NB4 (cell line): ENCODE measurements around the gene HDAC9.
"Not testable (repeated sequence)": the region's sequence is repeated elsewhere in the genome, so short reads cannot be mapped to it uniquely, and the experiment has no call there.

Experiments used
- DNase-seq: peaks from one replicate; pipeline ENCODE4 v3.0.0; 2010; ENCODE audit warnings: low read depth
- H3K4me3 ChIP-seq: one replicate; pipeline ENCODE4 v1.5.1; 2011; ENCODE audit warnings: mild to moderate bottlenecking, low read depth, low read length, moderate library complexity
- MYC ChIP-seq: IDR thresholded peaks from 2 replicates; pipeline ENCODE4 v1.6.1; 2011; ENCODE audit warnings: low read depth, low read length
- POLR2A ChIP-seq: IDR thresholded peaks from 2 replicates; pipeline ENCODE4 v1.6.1; 2011; ENCODE audit warnings: mild to moderate bottlenecking; ENCODE audit not compliant: insufficient read length; ENCODE audit errors: extremely low read depth
- TF ChIP-seq, protein P1 (sequence below): IDR thresholded peaks from 2 replicates; pipeline ENCODE4 v1.6.1; 2011; ENCODE audit warnings: low read depth, low read length
- TF ChIP-seq, protein P2 (sequence below): IDR thresholded peaks from one replicate; pipeline ENCODE4 v1.5.1; 2012; ENCODE audit warnings: low read depth, low read length

HDAC9 gene

DNA sequence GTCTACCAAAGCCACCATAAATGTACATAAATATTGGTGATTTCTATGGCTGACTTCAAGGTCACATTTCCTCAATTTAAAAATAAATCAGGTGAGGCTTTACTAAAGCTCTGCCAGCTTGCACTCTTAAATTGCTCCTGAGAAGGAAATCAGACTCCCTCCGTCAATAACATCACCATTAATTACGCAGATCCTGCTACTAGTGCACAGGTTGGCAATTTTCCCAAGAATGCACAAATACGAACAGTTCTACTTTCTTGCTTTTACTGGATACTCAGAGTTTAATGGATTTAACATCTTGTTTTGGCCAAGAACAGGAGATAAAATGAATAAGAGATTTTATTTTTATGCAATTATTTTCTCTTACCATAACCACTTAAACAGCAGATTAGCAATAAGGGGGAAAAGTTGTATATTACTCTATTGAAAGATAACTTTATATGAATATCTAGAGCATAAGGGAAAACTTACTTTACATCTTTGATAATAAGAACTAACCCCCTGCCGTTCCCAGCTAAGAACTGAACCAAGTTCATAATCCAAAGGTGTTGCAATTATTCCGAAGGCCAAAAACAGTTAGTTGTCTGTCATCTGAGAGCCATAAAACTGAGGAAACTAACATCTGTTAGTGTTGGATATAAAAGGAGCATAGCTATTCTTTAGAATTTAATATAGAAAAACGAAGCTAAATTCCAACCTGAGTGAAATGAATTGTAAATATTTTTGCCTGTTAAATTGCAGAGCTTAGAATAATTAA, 481.3 kb downstream of the HDAC9 start:
- TF ChIP-seq POLR2A (no peak), MYC (no peak)
- TF ChIP-seq, protein P1, sequence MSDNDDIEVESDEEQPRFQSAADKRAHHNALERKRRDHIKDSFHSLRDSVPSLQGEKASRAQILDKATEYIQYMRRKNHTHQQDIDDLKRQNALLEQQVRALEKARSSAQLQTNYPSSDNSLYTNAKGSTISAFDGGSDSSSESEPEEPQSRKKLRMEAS, result no peak
- TF ChIP-seq, protein P2, sequence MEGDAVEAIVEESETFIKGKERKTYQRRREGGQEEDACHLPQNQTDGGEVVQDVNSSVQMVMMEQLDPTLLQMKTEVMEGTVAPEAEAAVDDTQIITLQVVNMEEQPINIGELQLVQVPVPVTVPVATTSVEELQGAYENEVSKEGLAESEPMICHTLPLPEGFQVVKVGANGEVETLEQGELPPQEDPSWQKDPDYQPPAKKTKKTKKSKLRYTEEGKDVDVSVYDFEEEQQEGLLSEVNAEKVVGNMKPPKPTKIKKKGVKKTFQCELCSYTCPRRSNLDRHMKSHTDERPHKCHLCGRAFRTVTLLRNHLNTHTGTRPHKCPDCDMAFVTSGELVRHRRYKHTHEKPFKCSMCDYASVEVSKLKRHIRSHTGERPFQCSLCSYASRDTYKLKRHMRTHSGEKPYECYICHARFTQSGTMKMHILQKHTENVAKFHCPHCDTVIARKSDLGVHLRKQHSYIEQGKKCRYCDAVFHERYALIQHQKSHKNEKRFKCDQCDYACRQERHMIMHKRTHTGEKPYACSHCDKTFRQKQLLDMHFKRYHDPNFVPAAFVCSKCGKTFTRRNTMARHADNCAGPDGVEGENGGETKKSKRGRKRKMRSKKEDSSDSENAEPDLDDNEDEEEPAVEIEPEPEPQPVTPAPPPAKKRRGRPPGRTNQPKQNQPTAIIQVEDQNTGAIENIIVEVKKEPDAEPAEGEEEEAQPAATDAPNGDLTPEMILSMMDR, result no peak
- DNase-seq, result no peak
- H3K4me3 ChIP-seq, result no peak overlapping the region

DNA sequence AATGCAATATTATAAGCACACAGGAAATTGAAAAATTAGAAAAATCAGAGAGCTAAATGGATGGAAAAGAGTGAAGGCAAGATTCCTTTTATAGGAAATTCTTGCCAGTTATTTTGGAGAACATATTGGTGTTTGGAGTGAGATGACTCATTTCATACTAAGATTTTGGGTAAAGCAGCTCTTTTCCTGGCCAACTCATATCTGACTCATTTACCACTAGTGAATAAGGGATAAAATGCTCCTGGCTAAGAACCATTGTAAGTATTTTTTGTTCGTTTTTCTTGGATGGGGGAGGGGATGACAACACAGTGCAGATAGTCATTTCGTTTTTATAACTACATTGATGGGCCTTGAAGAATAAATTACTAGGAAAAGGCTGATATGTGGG, 482.6 kb downstream of the HDAC9 start:
- TF ChIP-seq, protein P1, result no peak
- TF ChIP-seq, protein P2, result no peak
- no peak for TF ChIP-seq MYC
- TF ChIP-seq POLR2A, result no peak
- DNase-seq, result no peak
- H3K4me3 ChIP-seq, result no peak overlapping the region

DNA sequence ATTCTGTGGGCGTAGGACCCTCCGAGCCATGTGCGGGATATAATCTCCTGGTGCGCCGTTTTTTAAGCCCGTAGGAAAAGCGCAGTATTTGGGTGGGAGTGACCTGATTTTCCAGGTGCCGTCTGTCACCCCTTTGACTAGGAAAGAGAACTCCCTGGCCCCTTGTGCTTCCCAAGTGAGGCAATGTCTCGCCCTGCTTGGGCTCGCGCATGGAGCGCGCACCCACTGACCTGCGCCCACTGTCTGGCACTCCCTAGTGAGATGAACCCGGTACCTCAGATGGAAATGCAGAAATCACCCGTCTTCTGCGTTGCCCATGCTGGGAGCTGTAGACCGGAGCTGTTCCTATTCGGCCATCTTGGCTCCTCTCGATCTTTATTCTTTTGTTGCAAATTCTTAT, 495.2 kb downstream of the HDAC9 start:
- not testable (repeated sequence) for DNase-seq, H3K4me3 ChIP-seq

DNA sequence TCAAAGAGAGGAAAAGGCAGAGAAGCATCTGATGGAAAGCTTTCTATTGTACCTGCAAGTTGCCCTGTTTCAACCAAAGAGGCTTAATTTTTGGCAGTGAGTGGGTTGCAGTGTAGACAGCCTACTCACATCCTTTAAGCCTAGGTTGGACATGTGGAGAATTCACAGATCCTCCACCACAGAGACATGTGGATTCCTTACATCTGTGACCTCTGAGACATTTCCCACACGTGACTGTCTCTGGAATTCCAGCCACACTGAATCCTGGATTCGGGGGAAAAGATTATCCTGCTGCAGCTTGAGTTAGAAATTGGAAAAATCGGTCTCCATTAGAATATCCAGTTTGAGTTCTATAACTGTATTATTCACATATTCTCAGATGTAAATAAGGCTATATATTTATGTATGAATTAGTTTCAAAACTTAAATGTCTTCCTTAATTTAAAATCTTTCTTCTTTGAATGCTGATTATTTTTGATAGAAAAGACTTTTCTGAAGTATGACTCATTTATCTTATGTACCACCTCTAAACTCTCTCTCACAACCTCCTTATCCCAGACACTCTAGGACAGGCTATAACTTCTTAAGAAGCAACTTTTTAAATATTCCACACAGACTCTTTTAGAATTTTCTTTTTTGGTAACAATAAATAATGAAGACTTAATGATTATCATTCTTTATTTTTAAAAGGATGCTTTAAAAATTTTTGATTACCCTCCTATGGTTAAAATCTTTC, 498.6 kb downstream of the HDAC9 start:
- DNase-seq, result no peak
- TF ChIP-seq, protein P1, result no peak
- TF ChIP-seq, protein P2, result no peak
- no peak for TF ChIP-seq MYC
- H3K4me3 ChIP-seq, result no peak overlapping the region

DNA sequence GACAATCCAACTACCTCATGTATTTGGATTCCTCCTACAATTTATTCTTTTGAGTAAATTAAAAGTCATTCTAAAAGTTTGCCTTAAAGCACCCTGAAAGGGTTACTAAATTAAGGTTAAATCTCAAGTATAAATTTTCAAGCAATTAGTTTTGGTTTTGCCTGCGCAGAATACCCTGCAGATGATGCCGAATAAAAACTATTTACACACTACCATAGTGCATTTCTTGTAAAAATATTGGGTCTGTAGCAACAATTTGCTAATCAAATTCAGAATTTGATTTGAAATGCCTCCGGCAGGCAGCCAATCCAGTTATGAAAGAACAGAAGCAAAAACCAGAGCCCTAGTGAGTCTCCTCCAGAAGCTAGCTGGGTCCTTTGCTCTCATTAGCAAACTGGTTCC, 499.7 kb downstream of the HDAC9 start:
- no peak for DNase-seq
- no peak overlapping the region for H3K4me3 ChIP-seq
- TF ChIP-seq POLR2A (no peak), MYC (no peak)
- TF ChIP-seq, protein P2, result no peak
- TF ChIP-seq, protein P1, result no peak

DNA sequence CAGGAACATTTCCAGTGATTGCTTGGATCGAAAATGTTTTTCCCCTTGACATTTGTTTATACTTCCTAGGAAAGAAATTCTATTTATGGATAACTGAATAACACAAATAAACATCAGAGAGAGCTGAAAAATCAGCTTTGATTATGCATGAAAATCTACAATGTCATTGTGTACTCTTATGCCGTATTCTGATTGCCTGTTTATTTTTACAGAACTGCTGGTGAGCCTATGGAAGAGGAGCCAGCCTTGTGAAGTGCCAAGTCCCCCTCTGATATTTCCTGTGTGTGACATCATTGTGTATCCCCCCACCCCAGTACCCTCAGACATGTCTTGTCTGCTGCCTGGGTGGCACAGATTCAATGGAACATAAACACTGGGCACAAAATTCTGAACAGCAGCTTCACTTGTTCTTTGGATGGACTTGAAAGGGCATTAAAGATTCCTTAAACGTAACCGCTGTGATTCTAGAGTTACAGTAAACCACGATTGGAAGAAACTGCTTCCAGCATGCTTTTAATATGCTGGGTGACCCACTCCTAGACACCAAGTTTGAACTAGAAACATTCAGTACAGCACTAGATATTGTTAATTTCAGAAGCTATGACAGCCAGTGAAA, 500.4 kb downstream of the HDAC9 start:
- no peak for TF ChIP-seq MYC
- TF ChIP-seq POLR2A, result no peak
- TF ChIP-seq, protein P1, result no peak
- TF ChIP-seq, protein P2, result no peak
- DNase-seq, result no peak
- no peak overlapping the region for H3K4me3 ChIP-seq
